DOHH2 (cell line): ENCODE results near the gene PPIB.

Source experiments
- EZH2phosphoT487 ChIP-seq: fragments of 200-600 bp; sonication (generic); IDR thresholded peaks from 2 replicates; pipeline ENCODE4 v1.6.1; 2017; ENCODE audit warnings: borderline replicate concordance, mild to moderate bottlenecking, antibody characterized with exemption, low read length, moderate library complexity, mixed read lengths
- TF ChIP-seq, protein P1 (sequence below): fragments of 200-600 bp; sonication (generic); IDR thresholded peaks from one replicate; pipeline ENCODE4 v1.5.1; 2014; ENCODE audit warnings: antibody characterized with exemption, mild to moderate bottlenecking, low read depth, low read length; ENCODE audit not compliant: poor library complexity, severe bottlenecking

DNA sequence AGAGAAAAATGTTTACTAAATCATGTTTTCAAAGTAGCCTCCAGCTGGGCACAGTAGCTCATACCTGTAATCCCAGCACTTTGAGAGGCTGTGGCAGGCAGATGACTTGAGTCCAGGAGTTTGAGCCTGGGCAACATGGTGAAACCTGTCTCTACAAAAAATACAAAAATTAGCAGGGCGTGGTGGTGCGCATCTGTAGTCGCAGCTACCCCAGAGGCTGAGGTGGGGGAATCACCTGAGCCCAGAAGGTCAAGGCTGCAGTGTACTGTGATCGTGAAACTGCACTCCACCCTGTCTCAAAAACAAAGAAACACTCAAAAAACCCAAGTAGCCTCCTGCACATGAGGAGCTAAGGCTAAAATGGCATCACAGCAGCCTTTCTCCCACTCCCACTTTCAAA is 1.6 kb upstream of the PPIB start:
- TF ChIP-seq, protein P1, sequence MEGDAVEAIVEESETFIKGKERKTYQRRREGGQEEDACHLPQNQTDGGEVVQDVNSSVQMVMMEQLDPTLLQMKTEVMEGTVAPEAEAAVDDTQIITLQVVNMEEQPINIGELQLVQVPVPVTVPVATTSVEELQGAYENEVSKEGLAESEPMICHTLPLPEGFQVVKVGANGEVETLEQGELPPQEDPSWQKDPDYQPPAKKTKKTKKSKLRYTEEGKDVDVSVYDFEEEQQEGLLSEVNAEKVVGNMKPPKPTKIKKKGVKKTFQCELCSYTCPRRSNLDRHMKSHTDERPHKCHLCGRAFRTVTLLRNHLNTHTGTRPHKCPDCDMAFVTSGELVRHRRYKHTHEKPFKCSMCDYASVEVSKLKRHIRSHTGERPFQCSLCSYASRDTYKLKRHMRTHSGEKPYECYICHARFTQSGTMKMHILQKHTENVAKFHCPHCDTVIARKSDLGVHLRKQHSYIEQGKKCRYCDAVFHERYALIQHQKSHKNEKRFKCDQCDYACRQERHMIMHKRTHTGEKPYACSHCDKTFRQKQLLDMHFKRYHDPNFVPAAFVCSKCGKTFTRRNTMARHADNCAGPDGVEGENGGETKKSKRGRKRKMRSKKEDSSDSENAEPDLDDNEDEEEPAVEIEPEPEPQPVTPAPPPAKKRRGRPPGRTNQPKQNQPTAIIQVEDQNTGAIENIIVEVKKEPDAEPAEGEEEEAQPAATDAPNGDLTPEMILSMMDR = no peak
- TF ChIP-seq EZH2phosphoT487 = no peak
